HG02970 (cell line): ENCODE data around the gene HLA-DRB5.
"Not testable (repeated sequence)": the region's sequence is repeated elsewhere in the genome, so short reads cannot be mapped to it uniquely, and the experiment has no call there.

ENCODE experiments used
- ATAC-seq: cut with Tn5 transposase; IDR thresholded peaks from one replicate; pipeline ENCODE4 v1.9.1; 2021; ENCODE audit warnings: mild to moderate bottlenecking, moderate library complexity, moderate number of reproducible peaks; ENCODE audit not compliant: unreplicated experiment, low FRiP score

Gene HLA-DRB5

GRCh38 chr6:32529697-32530430, at the start of gene HLA-DRB5:
Gene HLA-DRB5, minus strand, starts transcription at chr6:32530287. Its CDS starts 63 bp downstream, at chr6:32530224.
- no peak for ATAC-seq

- ATAC-seq, result no peak
Measured at GRCh38 chr6:32578962-32579361, 48.9 kb upstream of the HLA-DRB5 start.

GRCh38 chr6:32577493-32577892, 47.4 kb upstream of the HLA-DRB5 start:
- ATAC-seq, result not testable (repeated sequence)

GRCh38 chr6:32576250-32576649, 46.2 kb upstream of the HLA-DRB5 start:
- no peak for ATAC-seq

GRCh38 chr6:32570363-32570905, 40.3 kb upstream of the HLA-DRB5 start:
- ATAC-seq, result no peak

- ATAC-seq, result no peak
Measured at GRCh38 chr6:32568561-32568960, 38.5 kb upstream of the HLA-DRB5 start.

GRCh38 chr6:32566957-32567356, 36.9 kb upstream of the HLA-DRB5 start:
- ATAC-seq, result no peak

GRCh38 chr6:32565511-32565910, 35.4 kb upstream of the HLA-DRB5 start:
- no peak for ATAC-seq

- no peak for ATAC-seq
Measured at GRCh38 chr6:32562940-32563339, 32.9 kb upstream of the HLA-DRB5 start.

GRCh38 chr6:32559747-32560146, 29.7 kb upstream of the HLA-DRB5 start:
- no peak for ATAC-seq

GRCh38 chr6:32558426-32559057, 28.5 kb upstream of the HLA-DRB5 start:
- no peak for ATAC-seq

GRCh38 chr6:32554116-32554965, 24.3 kb upstream of the HLA-DRB5 start:
- ATAC-seq, result no peak

GRCh38 chr6:32553037-32553742, 23.1 kb upstream of the HLA-DRB5 start:
- ATAC-seq, result no peak

GRCh38 chr6:32551410-32551809, 21.3 kb upstream of the HLA-DRB5 start:
- no peak for ATAC-seq

- no peak for ATAC-seq
Measured at GRCh38 chr6:32539839-32540238, 9.8 kb upstream of the HLA-DRB5 start.

- ATAC-seq, result not testable (repeated sequence)
Measured at GRCh38 chr6:32530431-32530793, 325 bp upstream of the HLA-DRB5 start.

GRCh38 chr6:32522302-32523047, 7.6 kb downstream of the HLA-DRB5 start:
- no peak for ATAC-seq

- ATAC-seq, result no peak
Measured at GRCh38 chr6:32519910-32520258, 10.2 kb downstream of the HLA-DRB5 start.

GRCh38 chr6:32519118-32519909, 10.8 kb downstream of the HLA-DRB5 start:
- no peak for ATAC-seq
